Upper lobe of left lung (tissue), 6 donors: ENCODE data around the gene DIRAS1. TPM values are rescaled to one million over a fixed set of nuclear protein-coding genes. Genes with fewer than 3 reads are reported as not detected.

Experiments used
- ATAC-seq, 2 donors: fragments of 200-7000 bp; cut with Tn5 transposase; one replicate each; pipeline ENCODE4 v1.9.1; 2022; ENCODE audit warnings: mild to moderate bottlenecking in 2 of 2, moderate library complexity in 2 of 2; ENCODE audit not compliant: low FRiP score in 2 of 2
- DNase-seq, 2 donors: peaks; one replicate each; pipeline ENCODE4 v3.0.0-alpha.2; 2019 to 2020
- H3K27ac ChIP-seq, 4 donors: fragments of 200-600 bp; sonication (generic); one replicate each; pipeline ENCODE4 v1.5.1; 2016 to 2019
- H3K27me3 ChIP-seq, 4 donors: fragments of 200-600 bp; sonication (generic); one replicate each; pipeline ENCODE4 v1.5.1; 2017 to 2019
- H3K36me3 ChIP-seq, 4 donors: fragments of 200-600 bp; sonication (generic); one replicate each; pipeline ENCODE4 v1.5.1; 2016 to 2019
- H3K4me1 ChIP-seq, 4 donors: fragments of 200-600 bp; sonication (generic); one replicate each; pipeline ENCODE4 v1.5.1; 2018 to 2019
- H3K4me3 ChIP-seq, 4 donors: fragments of 200-600 bp; sonication (generic); one replicate each; pipeline ENCODE4 v1.5.1; 2017 to 2019; ENCODE audit warnings: mild to moderate bottlenecking in 2 of 4, moderate library complexity in 1 of 4
- H3K9me3 ChIP-seq, 4 donors: fragments of 200-600 bp; sonication (generic); one replicate each; pipeline ENCODE4 v1.5.1; 2018 to 2019
- EP300 ChIP-seq, 4 donors: sonication (generic); formaldehyde crosslinking; IDR thresholded peaks; one replicate each; pipeline ENCODE4 v1.5.1; 2017; ENCODE audit warnings: antibody characterized with exemption in 4 of 4, control low read depth in 2 of 4
- POLR2A ChIP-seq, 4 donors: fragments of 450-650 bp; IDR thresholded peaks; one replicate each; pipeline ENCODE4 v1.5.1; 2016 to 2017; ENCODE audit warnings: antibody characterized with exemption in 4 of 4, mild to moderate bottlenecking in 2 of 4
- POLR2AphosphoS5 ChIP-seq, 2 donors: sonication (generic); formaldehyde crosslinking; IDR thresholded peaks; one replicate each; pipeline ENCODE4 v1.5.1; 2017; ENCODE audit warnings: antibody characterized with exemption in 2 of 2
- WGBS, 2 donors: methylation state at CpG; one replicate each; pipeline ENCODE4 v1.1.5; 2017 to 2018; 5-methylcytosine and 5-hydroxymethylcytosine counted together
- total RNA-seq, 6 donors: library from RNA; depleted of rRNA in 4 of 6; stranded (reverse); fragments of >200 nt in 4 of 6; gene quantifications; one replicate each; pipeline versions ENCODE4 v1.1.0 to v1.2.1, GENCODE V29; 2016 to 2021
- TF ChIP-seq, protein P1 (sequence below), 6 experiments: fragments of 450-650 bp in 4 of 6; fragments of 200-600 bp in 2 of 6; sonication (generic) in 2 of 6; IDR thresholded peaks; one replicate each; pipeline ENCODE4 v1.5.1; 2016 to 2019; ENCODE audit warnings: antibody characterized with exemption in 6 of 6
- donor health status: DM: no; HTN: no; CAD: no; lungs with moderate emphysema.
- donor health status: DM: no; HTN: yes; CAD: no; lungs with severe emphysema.

The DIRAS1 gene
- total RNA-seq, 6 donors from 2014 or later, result 0.15 to 1.3 (median 0.81) TPM; not detected in 3

DNA sequence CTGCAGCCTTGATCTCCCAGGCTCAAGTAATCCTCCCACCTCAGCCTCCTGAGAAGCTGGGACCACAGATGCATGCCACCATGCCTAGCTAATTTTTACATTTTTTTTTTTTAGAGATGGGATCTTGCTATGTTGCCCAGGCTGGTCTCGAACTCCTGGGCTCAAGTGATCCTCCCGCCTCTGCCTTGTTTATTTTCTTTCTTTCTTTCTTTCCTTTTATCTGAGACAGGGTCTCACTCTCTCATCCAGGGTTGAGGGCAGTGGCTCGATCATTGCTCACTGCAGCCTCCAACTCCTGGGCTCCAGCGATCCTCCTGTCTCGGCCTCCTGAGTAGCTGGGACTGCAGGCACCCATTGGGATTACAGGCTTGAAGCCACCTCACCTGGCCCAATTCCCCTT lies 14.9 kb downstream of the DIRAS1 start:
- H3K9me3 ChIP-seq, result no peaks in the 10 kb centered on the region
- no peaks in the 10 kb centered on the region for H3K27me3 ChIP-seq
- no peak for DNase-seq
- no peaks in the 10 kb centered on the region for H3K36me3 ChIP-seq
- WGBS, 2 donors, result 92 to 93% methylated on average over 5 of the region's 5 CpGs
- H3K4me1 ChIP-seq, result peaks cover 6 to 14% (median 10%) of the 10 kb centered on the region in 4 donors
- no peak overlapping the region for H3K4me3 ChIP-seq
- no peak for ATAC-seq
- no peak overlapping the region for H3K27ac ChIP-seq
- TF ChIP-seq POLR2AphosphoS5 (IDR thresholded peaks at IDR 0.05), result no peak
- TF ChIP-seq, protein P1, sequence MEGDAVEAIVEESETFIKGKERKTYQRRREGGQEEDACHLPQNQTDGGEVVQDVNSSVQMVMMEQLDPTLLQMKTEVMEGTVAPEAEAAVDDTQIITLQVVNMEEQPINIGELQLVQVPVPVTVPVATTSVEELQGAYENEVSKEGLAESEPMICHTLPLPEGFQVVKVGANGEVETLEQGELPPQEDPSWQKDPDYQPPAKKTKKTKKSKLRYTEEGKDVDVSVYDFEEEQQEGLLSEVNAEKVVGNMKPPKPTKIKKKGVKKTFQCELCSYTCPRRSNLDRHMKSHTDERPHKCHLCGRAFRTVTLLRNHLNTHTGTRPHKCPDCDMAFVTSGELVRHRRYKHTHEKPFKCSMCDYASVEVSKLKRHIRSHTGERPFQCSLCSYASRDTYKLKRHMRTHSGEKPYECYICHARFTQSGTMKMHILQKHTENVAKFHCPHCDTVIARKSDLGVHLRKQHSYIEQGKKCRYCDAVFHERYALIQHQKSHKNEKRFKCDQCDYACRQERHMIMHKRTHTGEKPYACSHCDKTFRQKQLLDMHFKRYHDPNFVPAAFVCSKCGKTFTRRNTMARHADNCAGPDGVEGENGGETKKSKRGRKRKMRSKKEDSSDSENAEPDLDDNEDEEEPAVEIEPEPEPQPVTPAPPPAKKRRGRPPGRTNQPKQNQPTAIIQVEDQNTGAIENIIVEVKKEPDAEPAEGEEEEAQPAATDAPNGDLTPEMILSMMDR (IDR thresholded peaks at IDR 0.05), result no peak
- TF ChIP-seq POLR2A (IDR thresholded peaks at IDR 0.05), result no peak
- TF ChIP-seq EP300 (IDR thresholded peaks at IDR 0.05), result no peak

DNA sequence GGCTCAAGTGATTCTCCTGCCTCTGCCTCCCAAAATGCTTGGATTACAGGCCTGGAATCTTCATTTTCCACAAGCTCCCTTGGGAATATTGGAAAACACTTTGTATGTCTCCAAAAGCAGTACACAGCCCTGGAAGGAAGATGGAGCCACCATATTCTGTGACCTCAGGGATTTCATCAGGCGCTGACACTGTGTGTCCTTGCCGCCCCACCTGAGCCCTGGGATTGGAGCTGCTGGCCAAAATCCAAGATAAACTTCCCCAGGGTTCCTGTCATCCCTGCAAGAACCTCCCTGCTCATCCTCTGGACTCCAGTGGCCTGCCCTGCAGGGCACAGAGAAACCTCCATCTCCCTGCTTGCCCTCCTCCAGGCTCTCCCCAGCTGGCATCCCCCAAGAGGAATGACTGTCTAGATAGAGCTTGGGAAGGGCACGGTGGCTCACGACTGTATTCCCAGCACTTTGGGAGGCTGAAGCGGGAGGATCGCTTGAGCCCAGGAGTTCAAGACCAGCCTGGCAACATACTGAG lies 17.4 kb downstream of the DIRAS1 start:
- no peak overlapping the region for H3K4me3 ChIP-seq
- no peak overlapping the region for H3K27ac ChIP-seq
- no peak for ATAC-seq
- H3K4me1 ChIP-seq, result peaks cover 6 to 22% (median 12%) of the 10 kb centered on the region in 4 donors
- 78 to 88% methylated on average over 6 of the region's 6 CpGs for WGBS, 2 donors
- DNase-seq, result no peak
- H3K27me3 ChIP-seq, result no peaks in the 10 kb centered on the region
- H3K36me3 ChIP-seq, result no peaks in the 10 kb centered on the region
- H3K9me3 ChIP-seq, result no peaks in the 10 kb centered on the region
- TF ChIP-seq EP300 (IDR thresholded peaks at IDR 0.05) (no peak), POLR2AphosphoS5 (IDR thresholded peaks at IDR 0.05) (no peak), POLR2A (IDR thresholded peaks at IDR 0.05) (no peak)
- TF ChIP-seq, protein P1 (IDR thresholded peaks at IDR 0.05), result no peak

DNA sequence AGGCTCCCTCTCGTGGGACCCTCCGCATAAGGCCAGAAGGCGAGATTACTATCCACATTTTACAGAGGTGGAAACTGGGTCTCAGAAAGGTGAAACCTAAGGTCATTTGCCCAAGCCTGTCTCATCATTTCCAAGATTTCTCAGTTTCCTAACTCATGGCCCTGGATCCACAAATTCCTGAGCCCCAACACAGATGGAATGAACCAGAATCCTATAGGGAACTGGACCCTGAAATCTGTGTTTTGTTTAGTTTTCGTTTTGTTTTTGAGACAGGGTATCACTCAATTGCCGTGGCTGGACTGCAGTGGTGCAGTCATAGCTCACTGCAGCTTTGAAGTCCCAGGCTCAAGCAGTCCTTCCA lies 18.1 kb downstream of the DIRAS1 start:
- no peaks in the 10 kb centered on the region for H3K9me3 ChIP-seq
- WGBS, 2 donors, result 75 to 77% methylated on average over 5 of the region's 5 CpGs
- no peaks in the 10 kb centered on the region for H3K36me3 ChIP-seq
- DNase-seq (no peak), ATAC-seq (no peak)
- peak overlapping the region in 3 of 4 donors; percentile 68 to 79 (median 69) for H3K4me3 ChIP-seq
- peak overlapping the region in 1 of 4 donors; percentile 80 for H3K27ac ChIP-seq
- TF ChIP-seq POLR2A (IDR thresholded peaks at IDR 0.05) (no peak), EP300 (IDR thresholded peaks at IDR 0.05) (no peak), POLR2AphosphoS5 (IDR thresholded peaks at IDR 0.05) (no peak)
- TF ChIP-seq, protein P1 (IDR thresholded peaks at IDR 0.05), result no peak
- no peaks in the 10 kb centered on the region for H3K27me3 ChIP-seq
- peaks cover 6 to 22% (median 12%) of the 10 kb centered on the region in 4 donors for H3K4me1 ChIP-seq

DNA sequence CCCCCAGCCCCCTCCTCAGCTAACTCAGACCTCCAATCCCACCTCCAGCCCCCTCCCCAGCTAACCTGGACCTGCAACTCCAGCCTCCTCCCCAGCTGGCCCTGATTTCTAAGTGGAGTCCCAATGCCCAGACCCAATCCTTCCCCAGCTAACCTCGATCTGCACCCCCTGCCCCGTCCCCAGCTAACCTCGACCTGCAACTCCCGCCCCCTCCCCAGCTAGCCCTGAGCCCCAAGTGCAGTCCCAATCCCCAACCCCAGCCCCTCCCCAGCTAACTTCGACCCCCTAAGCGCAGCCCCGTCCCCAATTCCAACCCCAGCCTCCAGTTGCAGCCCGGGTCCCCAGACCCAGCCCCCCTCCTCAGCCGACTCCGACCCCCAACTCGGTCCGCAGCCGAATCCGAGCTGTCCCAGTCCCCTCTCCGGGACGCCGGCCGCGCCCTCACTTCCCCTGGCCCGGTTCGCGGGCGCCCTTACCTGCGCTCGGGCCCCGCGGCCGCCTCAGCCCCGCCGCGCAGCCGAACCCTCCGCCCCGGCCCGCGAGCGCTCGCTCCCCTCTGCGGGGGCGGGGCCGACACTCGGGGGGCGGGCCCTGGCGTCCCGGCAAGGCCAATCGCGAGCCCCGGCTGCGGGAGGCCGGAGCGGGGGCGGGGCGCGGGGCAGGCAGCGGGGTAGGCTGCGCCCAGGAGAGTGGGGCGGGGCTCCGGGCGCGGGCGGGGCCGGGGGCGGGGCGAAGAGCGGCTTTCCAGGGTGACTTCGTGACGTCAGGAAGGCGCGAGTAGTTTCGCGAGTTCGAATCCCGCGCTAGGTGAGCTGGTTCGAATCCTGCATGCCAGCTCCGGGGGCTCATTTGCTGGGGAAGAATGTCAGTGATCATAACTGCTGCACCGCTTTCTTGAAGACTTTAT lies 18.7 kb downstream of the DIRAS1 start, which contains the start of gene GNG7:
Gene GNG7, minus strand, starts transcription at position 525 of the 907 bp plus-strand sequence. CDS start 182,006 bp downstream, outside the sequence.
- Histone ChIP-seq H3K27me3 (no peaks in the 10 kb centered on the region), H3K4me1 (peaks cover 6 to 22% (median 12%) of the 10 kb centered on the region in 4 donors), H3K27ac (peak within 1 kb of the TSS in 3 of 4 donors; percentile 48 to 80 (median 70)), H3K9me3 (no peaks in the 10 kb centered on the region), H3K36me3 (no peaks in the 10 kb centered on the region), H3K4me3 (peak within 1 kb of the TSS; percentile 48 to 79 (median 68))
- peak; percentile 97 to 99 for ATAC-seq
- DNase-seq, result peak; percentile 95 to 99
- 0 to 3% methylated on average over 3 to 33 of the region's 77 CpGs for WGBS, 2 donors
- TF ChIP-seq POLR2A (IDR thresholded peaks at IDR 0.05), result peak in 2 of 4 donors; percentile 38 to 78
- TF ChIP-seq POLR2AphosphoS5 (IDR thresholded peaks at IDR 0.05), result peak in 1 of 2 donors; percentile 19
- TF ChIP-seq, protein P1 (IDR thresholded peaks at IDR 0.05), result no peak
- no peak for TF ChIP-seq EP300 (IDR thresholded peaks at IDR 0.05)
